Skin epidermis (tissue), 12 donors: Measurements from ENCODE around the gene FBXL7.

Experiments used
- H3K27ac ChIP-seq, 21 experiments: fragments of 200-600 bp; sonication (generic) in 11 of 21; one replicate each; pipeline ENCODE4 v1.5.0; 2020; ENCODE audit warnings: mild to moderate bottlenecking in 3 of 21, inconsistent platforms in 2 of 21, moderate library complexity in 2 of 21
- H3K4me3 ChIP-seq, 7 experiments: fragments of 200-600 bp; sonication (generic) in 2 of 7; one replicate each; pipeline ENCODE4 v1.5.0; 2020; ENCODE audit warnings: inconsistent platforms in 2 of 7, mild to moderate bottlenecking in 2 of 7, moderate library complexity in 1 of 7

Gene FBXL7

DNA sequence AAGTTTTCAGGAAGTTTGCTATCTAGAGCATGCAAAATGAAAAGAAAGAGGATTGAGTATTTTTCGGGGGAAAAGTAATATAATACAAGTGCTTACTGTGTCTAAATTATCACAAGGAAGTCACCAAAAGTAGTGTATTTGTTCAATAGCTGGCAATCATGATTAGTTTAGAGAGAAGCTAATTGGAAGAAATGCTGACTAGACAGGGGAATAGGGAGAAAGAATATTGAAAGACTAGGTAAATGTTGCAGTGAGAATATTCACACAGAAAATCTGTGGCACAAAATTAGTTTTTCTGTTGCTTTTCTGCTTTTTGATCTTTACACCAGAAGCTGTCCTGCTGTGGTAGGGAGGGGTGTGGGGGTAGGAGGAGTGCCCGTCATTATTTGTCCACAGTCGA, 440.9 kb downstream of the FBXL7 start:
- Histone ChIP-seq H3K4me3 (no peak overlapping the region), H3K27ac (no peak overlapping the region)

DNA sequence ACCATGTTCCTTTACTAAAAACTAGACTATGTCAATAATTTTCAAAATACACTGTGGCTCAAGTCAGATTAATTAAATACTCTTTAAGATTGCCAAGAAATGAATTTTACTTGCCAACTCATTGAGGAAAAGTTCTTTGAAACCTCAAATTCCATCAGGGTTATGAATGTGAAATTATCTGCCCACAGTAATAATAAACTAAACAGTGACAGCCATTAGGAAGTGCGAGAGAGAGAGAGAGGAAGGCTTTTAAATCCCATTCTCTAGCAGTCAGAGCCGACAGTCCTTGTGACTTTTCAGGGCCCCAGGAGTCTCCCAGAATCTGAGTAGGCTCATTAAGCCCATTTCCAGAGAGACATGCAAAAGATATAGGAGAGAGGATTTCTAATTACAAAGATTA, 443.5 kb downstream of the FBXL7 start:
- Histone ChIP-seq H3K27ac (no peak overlapping the region), H3K4me3 (no peak overlapping the region)

DNA sequence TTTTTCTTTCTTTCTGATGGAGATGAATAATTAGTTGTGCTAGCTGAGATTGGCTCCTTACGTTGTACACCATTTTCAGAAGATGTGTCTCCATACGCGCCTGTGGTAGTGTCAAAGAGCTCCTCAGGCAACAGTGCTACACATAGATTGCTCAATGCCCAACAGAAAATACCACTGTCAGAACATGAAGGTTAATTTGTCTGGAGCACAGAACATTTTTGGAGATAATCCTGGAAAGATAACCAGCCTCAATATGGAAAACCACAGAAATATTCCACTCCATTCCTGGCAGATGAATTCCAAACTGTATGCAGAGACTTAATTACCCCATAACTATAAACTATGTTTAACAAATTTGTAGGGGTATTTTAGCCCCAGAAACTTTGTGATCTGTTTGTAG, 446.0 kb downstream of the FBXL7 start:
- Histone ChIP-seq H3K27ac (no peak overlapping the region), H3K4me3 (no peak overlapping the region)

DNA sequence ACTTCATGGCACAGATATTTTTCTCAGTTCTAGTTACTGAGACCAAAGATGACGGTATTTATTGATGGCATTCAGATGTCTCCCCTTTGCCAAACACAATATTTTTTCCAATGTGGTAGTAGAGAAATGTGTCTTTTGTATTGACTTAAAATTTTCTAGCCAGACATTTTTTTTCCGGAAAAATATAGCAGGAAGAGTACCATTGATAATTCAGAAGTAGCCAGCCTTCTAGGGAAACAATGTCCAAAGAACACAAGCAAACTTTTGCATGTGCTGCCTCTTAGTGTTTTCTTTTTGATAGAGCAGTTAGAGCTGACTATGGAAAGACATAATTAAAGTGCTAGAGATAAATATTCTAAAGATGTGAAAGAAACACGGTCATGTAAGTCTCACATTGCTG, 448.2 kb downstream of the FBXL7 start:
- no peak overlapping the region for H3K4me3 ChIP-seq
- no peak overlapping the region for H3K27ac ChIP-seq

DNA sequence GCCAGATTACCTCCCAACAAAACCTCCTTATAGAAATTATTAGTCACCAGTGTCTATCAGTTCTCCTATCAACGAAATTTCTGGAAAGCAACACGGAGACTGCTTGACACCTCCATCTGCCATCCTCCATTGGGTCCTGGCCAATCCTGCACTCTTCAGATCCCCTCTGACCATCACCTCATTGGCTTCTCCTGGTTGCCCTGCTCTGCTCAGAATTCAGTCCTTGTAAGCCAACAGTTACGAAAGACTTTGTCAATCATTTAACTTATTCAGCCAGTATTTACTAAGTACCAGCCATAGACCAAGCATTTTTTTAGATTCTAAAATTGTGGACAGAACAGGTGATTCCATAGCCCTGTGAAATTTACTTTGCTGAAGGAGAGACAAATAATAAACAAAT, 451.1 kb downstream of the FBXL7 start:
- no peak overlapping the region for H3K27ac ChIP-seq
- no peak overlapping the region for H3K4me3 ChIP-seq

DNA sequence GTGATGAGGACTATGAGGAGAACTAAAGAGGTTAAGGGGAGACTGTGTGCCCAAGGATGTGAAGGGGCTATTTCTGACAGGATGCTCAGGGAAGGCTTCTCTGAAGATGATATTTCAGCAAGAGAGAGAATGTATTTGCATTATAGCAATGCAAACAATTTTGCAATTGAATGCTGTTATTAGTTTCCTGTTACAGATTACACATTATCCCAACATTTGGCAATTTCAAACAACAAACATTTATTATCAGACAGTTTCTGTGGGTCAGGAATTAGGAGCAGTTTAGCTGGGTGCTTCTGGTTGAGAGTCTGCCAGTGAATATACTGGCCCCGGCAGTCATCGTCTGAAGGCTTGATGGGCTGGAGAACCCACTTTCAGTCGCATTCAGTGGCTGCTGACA, 451.6 kb downstream of the FBXL7 start:
- H3K4me3 ChIP-seq: no peak overlapping the region
- no peak overlapping the region for H3K27ac ChIP-seq

DNA sequence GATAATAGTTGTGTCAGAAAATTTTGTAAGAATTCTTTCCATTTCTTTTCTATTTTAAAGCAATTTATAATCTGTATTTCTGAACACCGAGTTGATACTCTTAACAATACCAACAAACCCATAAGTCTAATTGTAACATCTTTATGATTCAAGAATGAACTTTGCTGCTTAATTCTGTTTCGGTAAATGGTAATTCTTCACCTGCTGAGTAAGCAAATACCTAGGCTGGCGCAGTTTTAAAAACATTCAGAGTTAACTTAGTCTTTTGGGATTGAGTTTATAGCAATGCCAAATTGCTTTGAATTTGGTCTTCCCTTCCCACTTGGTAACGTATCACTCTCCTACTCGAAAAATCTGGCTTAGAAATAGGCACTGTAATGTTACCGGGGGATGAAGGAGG, 456.6 kb downstream of the FBXL7 start:
- Histone ChIP-seq H3K4me3 (no peak overlapping the region), H3K27ac (no peak overlapping the region)

DNA sequence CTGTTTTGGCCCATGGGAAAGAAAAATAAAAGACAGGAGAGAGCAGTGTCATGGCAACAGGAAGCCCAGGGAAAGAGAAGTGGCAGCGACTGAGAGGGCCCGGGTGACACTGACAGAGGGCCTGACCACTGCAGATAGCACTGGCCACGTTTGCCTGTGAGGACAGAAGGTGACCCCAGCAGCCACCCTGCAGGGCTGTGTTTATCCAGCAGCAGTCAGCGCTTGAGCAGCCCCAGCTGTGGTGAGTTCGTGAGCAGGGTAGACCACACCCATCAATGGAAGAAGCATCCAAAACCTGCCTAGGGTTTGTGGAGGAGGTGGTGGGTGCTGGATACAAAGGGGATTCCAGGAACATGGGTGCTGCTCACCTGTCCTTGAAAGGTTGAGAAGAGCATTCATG, 457.1 kb downstream of the FBXL7 start:
- Histone ChIP-seq H3K4me3 (no peak overlapping the region), H3K27ac (no peak overlapping the region)

DNA sequence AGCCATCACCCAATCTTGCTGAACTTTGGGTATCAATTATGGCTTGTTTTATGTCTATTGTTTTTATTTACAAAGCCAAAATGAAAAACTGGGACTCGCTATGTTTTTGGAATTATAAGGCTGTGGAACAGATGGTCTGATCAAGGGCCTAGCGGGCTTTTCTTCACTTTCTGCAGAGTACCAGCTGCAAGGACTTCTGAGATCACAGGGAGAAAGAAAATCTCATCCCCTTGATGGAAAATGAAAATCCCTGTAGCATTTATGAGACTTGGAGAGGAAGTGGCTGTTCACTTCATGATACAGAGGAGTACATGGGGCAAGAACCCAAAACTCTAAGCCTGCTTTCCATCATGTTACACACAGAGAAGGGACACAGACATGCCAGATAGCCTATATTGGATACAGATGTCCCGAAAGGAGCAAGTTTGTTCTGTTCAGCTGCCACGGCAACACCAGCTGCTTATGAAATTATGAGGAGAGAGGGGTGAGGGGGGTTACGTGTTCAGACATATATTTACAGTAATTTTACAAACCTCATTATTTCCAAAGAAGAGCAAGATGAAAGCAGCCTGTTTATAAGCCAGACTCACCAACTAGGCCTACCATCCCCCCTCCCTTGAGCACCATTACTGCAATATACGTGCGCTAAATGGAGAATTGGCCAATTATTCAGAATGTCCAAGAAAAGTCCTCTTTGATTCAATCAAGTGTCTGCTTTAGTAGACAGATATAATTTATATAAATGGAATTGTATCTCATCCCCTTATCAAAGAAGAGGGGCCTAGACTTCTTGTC, 459.6 kb downstream of the FBXL7 start:
- H3K4me3 ChIP-seq: no peak overlapping the region
- H3K27ac ChIP-seq: no peak overlapping the region

DNA sequence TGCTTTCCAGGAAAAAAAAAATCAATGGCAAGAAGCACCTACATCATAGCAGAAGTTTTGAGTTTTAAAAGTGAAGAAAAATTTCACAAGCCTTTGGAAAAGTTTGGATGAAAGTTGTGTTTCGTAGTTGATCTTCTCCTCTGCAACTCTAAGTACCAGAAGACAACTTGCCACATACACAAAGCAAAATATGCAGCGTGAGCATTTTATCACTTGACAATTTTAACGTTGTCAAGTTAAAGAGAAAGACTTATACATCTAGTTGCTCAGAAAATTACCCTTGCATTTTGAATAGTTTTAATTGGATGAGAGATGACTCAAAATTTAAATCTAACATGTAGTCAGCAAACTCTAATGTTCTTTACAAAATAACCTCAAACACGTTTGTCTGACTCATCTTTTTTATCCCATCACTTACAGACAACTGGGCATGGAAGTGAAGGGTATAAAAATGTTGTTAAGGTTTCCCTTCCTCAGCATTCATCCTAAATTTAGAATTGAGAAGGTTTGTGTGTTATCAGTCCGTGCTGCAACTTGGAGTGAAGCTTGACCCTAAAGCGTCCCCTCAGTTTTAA, 466.2 kb downstream of the FBXL7 start:
- no peak overlapping the region for H3K27ac ChIP-seq

DNA sequence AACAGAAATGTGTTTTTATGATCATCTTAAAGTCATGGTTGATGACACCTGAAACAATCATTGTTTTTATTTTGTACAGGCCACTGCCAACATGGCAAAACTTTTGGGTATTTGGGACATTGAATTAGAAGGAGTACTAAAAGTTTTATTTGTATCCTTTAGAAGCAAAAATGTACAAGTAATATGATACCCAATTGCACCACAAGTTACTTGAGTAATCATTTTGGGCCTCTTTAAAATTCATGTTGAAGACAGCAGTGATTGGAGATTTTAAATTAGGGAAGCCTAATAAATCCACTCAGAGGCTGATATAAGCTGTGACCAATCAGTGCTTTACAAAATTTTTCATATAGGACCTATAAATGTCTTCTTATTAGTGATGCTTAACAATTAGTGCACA, 466.7 kb downstream of the FBXL7 start:
- no peak overlapping the region for H3K4me3 ChIP-seq
- no peak overlapping the region for H3K27ac ChIP-seq

More for the DNA sequence above, 466.2 kb downstream of the FBXL7 start:
- no peak overlapping the region for H3K4me3 ChIP-seq

DNA sequence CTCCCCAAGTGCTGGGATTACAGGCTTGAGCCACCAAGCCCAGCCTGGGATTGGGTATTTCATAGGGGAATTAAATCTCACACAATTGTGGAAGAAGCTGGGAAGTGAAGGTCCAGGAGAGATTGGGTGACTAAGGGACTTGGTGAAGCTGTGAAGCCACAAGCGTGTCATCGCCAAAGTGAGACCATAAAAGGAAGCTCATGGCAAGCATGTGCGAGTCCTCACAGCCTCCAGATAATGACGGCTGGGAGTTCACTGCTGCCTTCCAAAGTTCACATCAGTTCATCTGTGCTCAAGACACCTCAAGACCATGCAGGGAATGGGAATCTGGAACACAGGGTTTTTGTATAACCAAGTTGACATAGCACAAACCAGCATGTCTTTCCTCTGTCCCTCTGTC, 469.0 kb downstream of the FBXL7 start:
- Histone ChIP-seq H3K27ac (no peak overlapping the region), H3K4me3 (no peak overlapping the region)

DNA sequence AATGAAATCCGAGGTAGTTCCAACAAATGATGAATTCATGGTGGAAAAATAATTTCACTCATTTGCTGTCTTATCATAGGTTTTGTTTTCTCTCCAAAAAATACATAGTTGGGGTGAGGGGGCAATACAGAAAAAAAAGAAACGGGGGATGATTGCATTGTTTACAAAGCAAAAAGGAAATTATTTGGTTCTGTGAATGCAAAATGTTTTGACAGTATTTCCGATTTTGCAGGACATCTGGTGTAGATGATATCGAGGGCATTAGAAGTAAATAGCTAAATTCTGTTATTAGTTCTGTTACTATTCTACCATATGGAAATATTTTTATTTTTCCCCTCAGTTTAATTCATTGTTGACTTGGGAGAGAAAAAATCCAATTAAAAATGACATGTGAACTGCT, 477.9 kb downstream of the FBXL7 start:
- H3K4me3 ChIP-seq: no peak overlapping the region

DNA sequence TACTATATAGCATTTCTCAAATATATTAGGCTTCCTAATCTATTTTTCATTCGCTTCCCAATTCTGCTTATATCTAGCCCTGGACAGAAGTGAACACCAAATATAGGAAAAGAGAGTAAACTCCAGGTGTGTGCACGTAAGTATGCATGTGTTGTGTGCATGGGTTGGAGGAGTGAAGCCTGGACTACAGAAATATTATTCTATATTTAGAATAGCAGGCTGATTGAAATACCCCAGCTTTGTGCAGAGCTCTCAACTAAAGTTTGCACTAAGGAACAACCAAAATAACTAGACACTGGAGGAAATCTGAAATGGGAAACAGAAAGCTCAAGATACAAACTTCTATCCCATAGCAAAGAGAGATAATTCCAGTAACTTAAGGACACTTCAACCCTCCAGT, 480.9 kb downstream of the FBXL7 start:
- no peak overlapping the region for H3K27ac ChIP-seq
- no peak overlapping the region for H3K4me3 ChIP-seq

More for the DNA sequence above, 477.9 kb downstream of the FBXL7 start:
- H3K27ac ChIP-seq: no peak overlapping the region

DNA sequence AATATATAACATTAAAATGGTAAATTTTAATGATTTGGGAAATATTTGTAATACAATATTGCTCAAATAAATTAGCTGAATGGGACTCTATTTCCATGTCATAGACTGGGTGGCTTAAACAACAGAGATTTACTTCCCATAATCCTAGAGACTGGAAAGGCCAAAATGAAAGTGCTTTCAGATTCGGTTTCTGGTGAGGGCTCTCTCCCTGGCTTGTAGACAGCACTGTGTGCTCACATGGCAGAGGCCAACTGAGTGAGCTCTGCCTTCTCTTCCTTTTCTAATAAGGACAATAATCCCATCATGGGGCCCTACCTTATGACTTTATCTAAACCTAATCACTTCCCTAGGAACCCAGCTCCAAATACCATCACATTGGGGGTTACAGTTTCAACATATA, 483.4 kb downstream of the FBXL7 start:
- Histone ChIP-seq H3K4me3 (no peak overlapping the region), H3K27ac (no peak overlapping the region)
